Epithelial cell of esophagus (primary cell): Measurements from ENCODE around the gene GCLC.
"Not testable (repeated sequence)": the region's sequence is repeated elsewhere in the genome, so short reads cannot be mapped to it uniquely, and the experiment has no call there.

Source experiments
- DNase-seq: peaks from one replicate; pipeline ENCODE4 v3.0.0; 2010; ENCODE audit warnings: low read depth
- H3K4me3 ChIP-seq: 2 replicates; pipeline ENCODE4 v1.5.1; 2011; ENCODE audit warnings: mild to moderate bottlenecking, low read length, control low read depth
- TF ChIP-seq, protein P1 (sequence below): IDR thresholded peaks from 2 replicates; pipeline ENCODE4 v1.5.1; 2011; ENCODE audit warnings: low read depth, mild to moderate bottlenecking, low read length, control low read depth, inconsistent platforms; ENCODE audit not compliant: insufficient read depth; ENCODE audit errors: missing control alignments

GCLC gene

GRCh38 chr6:53578371-53578770, 33.5 kb upstream of the GCLC start:
- TF ChIP-seq, protein P1, sequence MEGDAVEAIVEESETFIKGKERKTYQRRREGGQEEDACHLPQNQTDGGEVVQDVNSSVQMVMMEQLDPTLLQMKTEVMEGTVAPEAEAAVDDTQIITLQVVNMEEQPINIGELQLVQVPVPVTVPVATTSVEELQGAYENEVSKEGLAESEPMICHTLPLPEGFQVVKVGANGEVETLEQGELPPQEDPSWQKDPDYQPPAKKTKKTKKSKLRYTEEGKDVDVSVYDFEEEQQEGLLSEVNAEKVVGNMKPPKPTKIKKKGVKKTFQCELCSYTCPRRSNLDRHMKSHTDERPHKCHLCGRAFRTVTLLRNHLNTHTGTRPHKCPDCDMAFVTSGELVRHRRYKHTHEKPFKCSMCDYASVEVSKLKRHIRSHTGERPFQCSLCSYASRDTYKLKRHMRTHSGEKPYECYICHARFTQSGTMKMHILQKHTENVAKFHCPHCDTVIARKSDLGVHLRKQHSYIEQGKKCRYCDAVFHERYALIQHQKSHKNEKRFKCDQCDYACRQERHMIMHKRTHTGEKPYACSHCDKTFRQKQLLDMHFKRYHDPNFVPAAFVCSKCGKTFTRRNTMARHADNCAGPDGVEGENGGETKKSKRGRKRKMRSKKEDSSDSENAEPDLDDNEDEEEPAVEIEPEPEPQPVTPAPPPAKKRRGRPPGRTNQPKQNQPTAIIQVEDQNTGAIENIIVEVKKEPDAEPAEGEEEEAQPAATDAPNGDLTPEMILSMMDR = no peak
- H3K4me3 ChIP-seq = no peak overlapping the region
- no peak for DNase-seq

DNA sequence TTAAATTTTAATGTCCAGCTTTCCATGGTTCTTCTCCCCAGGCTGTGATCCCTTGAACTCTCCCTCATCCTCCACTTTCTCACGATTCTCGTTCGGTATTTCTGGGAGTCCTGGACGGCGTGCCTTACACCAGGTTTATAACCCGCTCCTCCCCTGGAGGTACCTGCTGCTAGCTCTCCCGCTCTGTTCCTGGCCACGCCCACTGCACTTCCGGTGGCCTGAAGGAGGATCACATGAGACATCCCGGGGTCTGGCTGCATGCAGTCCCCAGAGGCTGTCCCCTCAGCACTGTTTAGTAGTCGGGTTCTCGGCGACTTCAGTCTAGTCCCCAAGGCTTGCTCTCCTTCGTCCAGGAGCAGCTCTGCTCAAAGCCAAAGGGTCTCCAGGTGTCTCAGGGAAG, 28.4 kb upstream of the GCLC start:
- H3K4me3 ChIP-seq = no peak overlapping the region
- DNase-seq = no peak
- TF ChIP-seq, protein P1 = no peak

- not testable (repeated sequence) for H3K4me3 ChIP-seq, DNase-seq
These were observed 27.5 kb upstream of the GCLC start for GRCh38 chr6:53572379-53572778.

- H3K4me3 ChIP-seq = no peak overlapping the region
- peak; percentile 27 for DNase-seq
- TF ChIP-seq, protein P1 = no peak
These were observed 24.1 kb upstream of the GCLC start for GRCh38 chr6:53568776-53569616.

DNA sequence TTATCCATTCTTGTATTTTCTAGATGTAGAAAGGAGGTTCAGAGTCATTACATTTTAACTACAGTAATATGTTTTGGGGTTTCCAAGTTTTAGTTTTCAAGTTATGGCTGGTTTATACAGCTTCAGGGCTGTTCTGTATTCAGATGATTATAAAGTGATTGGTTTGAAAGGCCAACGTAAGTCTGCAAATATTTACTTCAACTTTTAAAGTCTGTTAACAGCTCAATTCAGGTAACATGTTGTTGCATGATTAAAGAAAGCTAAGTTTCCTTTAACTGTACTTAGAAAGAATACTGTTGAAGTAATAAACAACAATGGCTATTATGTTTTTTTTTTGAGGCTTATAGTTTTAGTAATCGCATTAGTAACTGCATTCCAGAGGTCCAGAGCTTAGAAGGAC, 22.8 kb upstream of the GCLC start:
- no peak overlapping the region for H3K4me3 ChIP-seq
- TF ChIP-seq, protein P1 = no peak
- peak; percentile 57 for DNase-seq

GRCh38 chr6:53566755-53567154, 21.9 kb upstream of the GCLC start:
- no peak for DNase-seq
- no peak overlapping the region for H3K4me3 ChIP-seq
- TF ChIP-seq, protein P1 = no peak

GRCh38 chr6:53565886-53566285, 21.0 kb upstream of the GCLC start:
- TF ChIP-seq, protein P1 = no peak
- no peak overlapping the region for H3K4me3 ChIP-seq
- peak; percentile 66 for DNase-seq
